ENCODE data around the gene PTGFR. TPM values are rescaled to one million over a fixed set of nuclear protein-coding genes. Genes with fewer than 3 reads are reported as not detected.

PTGFR gene
- total and polyA plus RNA-seq, 2 of the 4 experiments (the other 2 are of a cell fraction), result 1.7 to 5.4 TPM

GRCh38 chr1:78536427-78536826 lies 45.7 kb downstream of the PTGFR start:
- Histone ChIP-seq H2AFZ (replicated peaks; ENCODE audit: low read length, poor library complexity) (no peak overlapping the region), H2AK9ac (replicated peaks; ENCODE audit: low read depth, low read length, poor library complexity) (no peak overlapping the region), H3K36me3 (ENCODE audit: control insufficient read depth, insufficient read depth, low read length) (no peaks in the 10 kb centered on the region), H4K8ac (ENCODE audit: low read depth in 2 of 2, low read length in 2 of 2) (no peak overlapping the region), H3K23ac (ENCODE audit: low read depth, low read length) (no peak overlapping the region), H3K27ac (ENCODE audit: insufficient read depth, low read length) (no peak overlapping the region), H3K9me1 (ENCODE audit: insufficient read depth, low read length) (no peaks in the 10 kb centered on the region), H2BK5ac (ENCODE audit: low read depth, low read length, poor library complexity, severe bottlenecking) (peak overlapping the region; percentile 76), H3K79me1 (ENCODE audit: low read depth in 1 of 2, low read length in 2 of 2) (no peaks in the 10 kb centered on the region), H3K18ac (ENCODE audit: low read depth, low read length) (peak overlapping the region; percentile 7; the same call in 1 of the 2 replicates), H4K91ac (ENCODE audit: insufficient read depth, low read depth, low read length) (no peak overlapping the region), H2BK120ac (ENCODE audit: low read depth, low read length) (peak overlapping the region; percentile 13; the same call in 1 of the 2 replicates), H3K4ac (ENCODE audit: low read depth, low read length) (no peak overlapping the region), H2BK15ac (ENCODE audit: low read depth, low read length) (no peak overlapping the region), H3K27me3 (ENCODE audit: control insufficient read depth, insufficient read depth, low read length) (no peaks in the 10 kb centered on the region), H2BK20ac (ENCODE audit: low read depth, low read length) (no peak overlapping the region), H3K9me3 (ENCODE audit: control insufficient read depth, insufficient read depth, low read length) (no peaks in the 10 kb centered on the region), H2AK5ac (ENCODE audit: low read depth, low read length) (no peak overlapping the region), H3K4me2 (ENCODE audit: low read depth, low read length) (peak overlapping the region; percentile 66; the same call in 1 of the 2 replicates), H3K4me3 (ENCODE audit: insufficient read depth, low read depth, low read length) (no peak overlapping the region), H3K56ac (ENCODE audit: extremely low read depth, insufficient read depth, low read length) (no peak overlapping the region), H3K9ac (ENCODE audit: low read depth, low read length) (no peak overlapping the region), H3K4me1 (ENCODE audit: control insufficient read depth, insufficient read depth, low read length) (no peaks in the 10 kb centered on the region; the same call in 1 of the 2 replicates), H3K14ac (replicated peaks; ENCODE audit: low read depth, low read length) (no peak overlapping the region), H4K20me1 (ENCODE audit: insufficient read depth, low read length) (no peaks in the 10 kb centered on the region), H4K5ac (ENCODE audit: low read depth, low read length) (no peak overlapping the region)
- no peak for TF ChIP-seq MAFK (IDR thresholded peaks at IDR 0.05; ENCODE audit: low read depth, low read length)
- TF ChIP-seq NFE2L2 (IDR thresholded peaks at IDR 0.05; ENCODE audit: low read depth, low read length), result no peak
- TF ChIP-seq POLR2A (IDR thresholded peaks at IDR 0.05; ENCODE audit: low read depth, low read length), result no peak
- peak; percentile 34; the same call in 1 of the 2 replicates for TF ChIP-seq CEBPB (IDR thresholded peaks at IDR 0.05; ENCODE audit: low read depth, low read length)
- TF ChIP-seq FOS (IDR thresholded peaks at IDR 0.05; ENCODE audit: low read depth, low read length), result 0 out of 2 replicates have a peak, but pooled peaks have one; percentile 7
- TF ChIP-seq MAZ (IDR thresholded peaks at IDR 0.05; ENCODE audit: borderline replicate concordance, low read depth, low read length), result no peak
- TF ChIP-seq MXI1 (IDR thresholded peaks at IDR 0.05; ENCODE audit: borderline replicate concordance, low read depth, low read length), result no peak
- no peak for TF ChIP-seq BHLHE40 (IDR thresholded peaks at IDR 0.05; ENCODE audit: low read depth, low read length)
- no peak for TF ChIP-seq SMC3 (IDR thresholded peaks at IDR 0.05; ENCODE audit: low read depth, low read length)
- TF ChIP-seq RCOR1 (IDR thresholded peaks at IDR 0.05; ENCODE audit: insufficient replicate concordance, low read length), result no peak
- no CpG with 5 or more reads among the region's 2 CpGs for WGBS, 2 experiments (ENCODE audit: extremely low coverage in 2 of 2, insufficient read length in 1 of 2)
- no TSS peak for BruUV-seq (replicated peaks)
- in situ Hi-C loops (cut with MboI; ENCODE audit: low sequenced_read_pairs), result no loop called here
- dilution Hi-C loops (cut with HindIII; ENCODE audit: low sequenced_read_pairs, unreplicated experiment), result no loop called here
- ChIA-PET POLR2A (ENCODE audit: unreplicated experiment) (no interaction called here), CTCF (interaction anchor here (1.0 to 1.2 kb wide), 2 partner anchors 10 to 249 kb away, joined by 3 to 4 read pairs; no protein-coding TSS in a partner anchor)
- DNase-seq (peak; percentile 82), ATAC-seq (ENCODE audit: low read depth) (peak; percentile 75)
- intact Hi-C loops (cut with micrococcal nuclease), result no loop called here

Measured in IMR-90 (cell line).